K562 (cell line): ENCODE measurements around the gene ELMO3. TPM values are rescaled to one million over a fixed set of nuclear protein-coding genes. Genes with fewer than 3 reads are reported as not detected.

ENCODE experiments used
- ASH1L ChIP-seq: fragments of 450-650 bp; IDR thresholded peaks from 2 replicates; pipeline ENCODE4 v1.6.1; 2018; ENCODE audit warnings: borderline replicate concordance, mild to moderate bottlenecking, low read depth; ENCODE audit not compliant: partially characterized antibody
- BACH1 ChIP-seq: fragments of 200-800 bp; sonication (Bioruptor generic); IDR thresholded peaks from 2 replicates; pipeline ENCODE4 v1.6.1; 2016; ENCODE audit warnings: missing genetic modification characterization, missing compliant biosample characterization
- CEBPB ChIP-seq: fragments of 450-650 bp; IDR thresholded peaks from 2 replicates; pipeline ENCODE4 v1.6.1; 2016; ENCODE audit warnings: missing genetic modification characterization, missing compliant biosample characterization
- CTBP1 ChIP-seq: fragments of 450-650 bp; IDR thresholded peaks from 2 replicates; pipeline ENCODE4 v1.6.1; 2016; ENCODE audit warnings: borderline replicate concordance
- EP400 ChIP-seq: fragments of 450-650 bp; IDR thresholded peaks from 2 replicates; pipeline ENCODE4 v1.6.1; 2017; ENCODE audit warnings: antibody characterized with exemption, mild to moderate bottlenecking, moderate library complexity
- FOXP1 ChIP-seq: sonication (generic); formaldehyde crosslinking; IDR thresholded peaks from 2 replicates; pipeline ENCODE4 v1.8.0; 2022; ENCODE audit warnings: mild to moderate bottlenecking, missing genetic modification reagents
- GABPB1 ChIP-seq: sonication (generic); formaldehyde crosslinking; IDR thresholded peaks from 2 replicates; pipeline ENCODE4 v1.8.0; 2022; ENCODE audit warnings: mild to moderate bottlenecking, missing genetic modification reagents
- L3MBTL2 ChIP-seq: fragments of 450-650 bp; IDR thresholded peaks from 2 replicates; pipeline ENCODE4 v1.6.1; 2016; ENCODE audit warnings: mild to moderate bottlenecking, moderate library complexity
- MCM3 ChIP-seq: fragments of 450-650 bp; IDR thresholded peaks from 2 replicates; pipeline ENCODE4 v1.6.1; 2016
- MECOM ChIP-seq: fragments of 250-450 bp; sonication (Bioruptor Pico); IDR thresholded peaks from 2 replicates; pipeline ENCODE4 v1.8.0; 2022; ENCODE audit warnings: inconsistent platforms
- MEF2A ChIP-seq: IDR thresholded peaks from 2 replicates; pipeline ENCODE4 v1.6.1; 2011; ENCODE audit warnings: low read depth, mild to moderate bottlenecking, low read length, moderate library complexity; ENCODE audit not compliant: control insufficient read depth
- NCOA2 ChIP-seq, 2 experiments: fragments of 450-650 bp; IDR thresholded peaks; 2 replicates each; pipeline ENCODE4 v1.6.1; 2018; ENCODE audit warnings: mild to moderate bottlenecking in 2 of 2, moderate library complexity in 1 of 2; ENCODE audit not compliant: partially characterized antibody in 2 of 2
- YY1 ChIP-seq, 3 experiments: IDR thresholded peaks; 2 replicates each; pipeline ENCODE4 v1.6.1; 2011; ENCODE audit warnings: low read length in 2 of 3, mild to moderate bottlenecking in 2 of 3, moderate library complexity in 2 of 3, borderline replicate concordance in 1 of 3, control low read depth in 1 of 3, low read depth in 1 of 3; ENCODE audit not compliant: insufficient read depth in 3 of 3, insufficient replicate concordance in 2 of 3, control insufficient read depth in 1 of 3, insufficient read length in 1 of 3; ENCODE audit errors: extremely low read depth in 1 of 3
- ZBTB17 ChIP-seq: fragments of 450-650 bp; formaldehyde crosslinking; IDR thresholded peaks from 2 replicates; pipeline ENCODE4 v1.4.0; 2020; ENCODE audit warnings: mild to moderate bottlenecking
- polyA plus RNA-seq, 8 experiments: library from polyadenylated mRNA; depleted of rRNA in 4 of 8; stranded (reverse) in 5 of 8; unstranded in 3 of 8; fragments of >200 nt; fragmentation: Nextera tagmentation in 2 of 8; fragmentation: Illumina TruSeq in 1 of 8; extraction: Ambion mirVana in 2 of 8; extraction: Trizol in 1 of 8; gene quantifications; 2 replicates each; pipeline versions ENCODE4 v1.2.1 to v1.2.3, GENCODE V29; 2011 to 2014; ENCODE audit warnings: inconsistent platforms in 1 of 8, missing spikeins in 1 of 8
- total RNA-seq, 7 experiments: library from RNA; depleted of rRNA in 6 of 7; stranded (reverse); fragments of >200 nt in 6 of 7; fragmentation: Illumina TruSeq in 2 of 7; extraction: Trizol in 2 of 7; gene quantifications; 2 replicates each; pipeline versions ENCODE4 v1.2.1 to v1.2.3, GENCODE V29; 2011 to 2021; ENCODE audit warnings: low replicate concordance in 1 of 7
- TF ChIP-seq, protein P1 (sequence below), 2 experiments: fragments of 450-650 bp in 1 of 2; sonication (generic) in 1 of 2; formaldehyde crosslinking in 1 of 2; IDR thresholded peaks; 2 replicates each; pipeline versions ENCODE4 v1.7.1 to v1.9.0; 2016 to 2022; ENCODE audit warnings: inconsistent platforms in 1 of 2, mild to moderate bottlenecking in 1 of 2, missing genetic modification reagents in 1 of 2
- TF ChIP-seq, protein P2 (sequence below): sonication (generic); formaldehyde crosslinking; IDR thresholded peaks from 2 replicates; pipeline ENCODE4 v1.9.0; 2022; ENCODE audit warnings: mild to moderate bottlenecking, missing genetic modification reagents

ELMO3 gene
- total and polyA plus RNA-seq, 9 of the 15 experiments (the other 6 are each of a cell fraction or from before 2014, with no cell fraction given) = 0.04 to 5.1 (median 1.5) TPM

- TF ChIP-seq, protein P1, sequence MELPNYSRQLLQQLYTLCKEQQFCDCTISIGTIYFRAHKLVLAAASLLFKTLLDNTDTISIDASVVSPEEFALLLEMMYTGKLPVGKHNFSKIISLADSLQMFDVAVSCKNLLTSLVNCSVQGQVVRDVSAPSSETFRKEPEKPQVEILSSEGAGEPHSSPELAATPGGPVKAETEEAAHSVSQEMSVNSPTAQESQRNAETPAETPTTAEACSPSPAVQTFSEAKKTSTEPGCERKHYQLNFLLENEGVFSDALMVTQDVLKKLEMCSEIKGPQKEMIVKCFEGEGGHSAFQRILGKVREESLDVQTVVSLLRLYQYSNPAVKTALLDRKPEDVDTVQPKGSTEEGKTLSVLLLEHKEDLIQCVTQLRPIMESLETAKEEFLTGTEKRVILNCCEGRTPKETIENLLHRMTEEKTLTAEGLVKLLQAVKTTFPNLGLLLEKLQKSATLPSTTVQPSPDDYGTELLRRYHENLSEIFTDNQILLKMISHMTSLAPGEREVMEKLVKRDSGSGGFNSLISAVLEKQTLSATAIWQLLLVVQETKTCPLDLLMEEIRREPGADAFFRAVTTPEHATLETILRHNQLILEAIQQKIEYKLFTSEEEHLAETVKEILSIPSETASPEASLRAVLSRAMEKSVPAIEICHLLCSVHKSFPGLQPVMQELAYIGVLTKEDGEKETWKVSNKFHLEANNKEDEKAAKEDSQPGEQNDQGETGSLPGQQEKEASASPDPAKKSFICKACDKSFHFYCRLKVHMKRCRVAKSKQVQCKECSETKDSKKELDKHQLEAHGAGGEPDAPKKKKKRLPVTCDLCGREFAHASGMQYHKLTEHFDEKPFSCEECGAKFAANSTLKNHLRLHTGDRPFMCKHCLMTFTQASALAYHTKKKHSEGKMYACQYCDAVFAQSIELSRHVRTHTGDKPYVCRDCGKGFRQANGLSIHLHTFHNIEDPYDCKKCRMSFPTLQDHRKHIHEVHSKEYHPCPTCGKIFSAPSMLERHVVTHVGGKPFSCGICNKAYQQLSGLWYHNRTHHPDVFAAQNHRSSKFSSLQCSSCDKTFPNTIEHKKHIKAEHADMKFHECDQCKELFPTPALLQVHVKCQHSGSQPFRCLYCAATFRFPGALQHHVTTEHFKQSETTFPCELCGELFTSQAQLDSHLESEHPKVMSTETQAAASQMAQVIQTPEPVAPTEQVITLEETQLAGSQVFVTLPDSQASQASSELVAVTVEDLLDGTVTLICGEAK (IDR thresholded peaks at IDR 0.05) = peak; percentile 59
- TF ChIP-seq, protein P1 (CRISPR knock-in tag; IDR thresholded peaks at IDR 0.05) = no peak
- TF ChIP-seq YY1 (IDR thresholded peaks at IDR 0.05; ENCODE audit: borderline replicate concordance in 1 of 3, control insufficient read depth in 1 of 3, extremely low read depth in 1 of 3, insufficient read depth in 3 of 3, insufficient read length in 1 of 3, insufficient replicate concordance in 2 of 3, low read depth in 1 of 3, low read length in 2 of 3) = peak in 2 of 3 experiments; percentile 22 to 29
- no peak for TF ChIP-seq MCM3
- TF ChIP-seq, protein P2, sequence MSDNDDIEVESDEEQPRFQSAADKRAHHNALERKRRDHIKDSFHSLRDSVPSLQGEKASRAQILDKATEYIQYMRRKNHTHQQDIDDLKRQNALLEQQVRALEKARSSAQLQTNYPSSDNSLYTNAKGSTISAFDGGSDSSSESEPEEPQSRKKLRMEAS (CRISPR knock-in tag) = peak; percentile 88
- no peak for TF ChIP-seq NCOA2 (IDR thresholded peaks at IDR 0.05; ENCODE audit: partially characterized antibody in 2 of 2)
- TF ChIP-seq BACH1 (tag) = no peak
- TF ChIP-seq CEBPB (tag) = peak; percentile 79
- TF ChIP-seq ZBTB17 (CRISPR knock-in tag) = 0 out of 2 replicates have a peak, but pooled peaks have one; percentile 27
- peak; percentile 81 for TF ChIP-seq GABPB1 (CRISPR knock-in tag)
- 0 out of 2 replicates have a peak, but pooled peaks have one; percentile 71 for TF ChIP-seq FOXP1
- no peak for TF ChIP-seq ASH1L
- peak; percentile 88 for TF ChIP-seq EP400
- TF ChIP-seq L3MBTL2 = peak; percentile 92
- peak; percentile 60; the same call in 1 of the 2 replicates for TF ChIP-seq CTBP1
- TF ChIP-seq MEF2A = no peak
- no peak for TF ChIP-seq MECOM
These were observed 47.3 kb downstream of the ELMO3 start (continued) for GRCh38 chr16:67246081-67246755.
